IPS-18c (cell line): ENCODE results near the gene F7.
A peak's percentile ranks its signal among the peaks of the same experiment; 100 is the strongest.
"Not testable (repeated sequence)": the region's sequence is repeated elsewhere in the genome, so short reads cannot be mapped to it uniquely, and the experiment has no call there.

Experiments
- H3K4me3 ChIP-seq: 2 replicates; pipeline ENCODE4 v1.7.0; 2013; ENCODE audit warnings: low read depth, mild to moderate bottlenecking, low read length, moderate library complexity; ENCODE audit not compliant: insufficient read depth
- H3K9me3 ChIP-seq: one replicate; pipeline ENCODE4 v1.6.1; 2013; ENCODE audit warnings: mild to moderate bottlenecking, low read length, moderate library complexity; ENCODE audit not compliant: control insufficient read depth, insufficient read depth

The F7 gene

DNA sequence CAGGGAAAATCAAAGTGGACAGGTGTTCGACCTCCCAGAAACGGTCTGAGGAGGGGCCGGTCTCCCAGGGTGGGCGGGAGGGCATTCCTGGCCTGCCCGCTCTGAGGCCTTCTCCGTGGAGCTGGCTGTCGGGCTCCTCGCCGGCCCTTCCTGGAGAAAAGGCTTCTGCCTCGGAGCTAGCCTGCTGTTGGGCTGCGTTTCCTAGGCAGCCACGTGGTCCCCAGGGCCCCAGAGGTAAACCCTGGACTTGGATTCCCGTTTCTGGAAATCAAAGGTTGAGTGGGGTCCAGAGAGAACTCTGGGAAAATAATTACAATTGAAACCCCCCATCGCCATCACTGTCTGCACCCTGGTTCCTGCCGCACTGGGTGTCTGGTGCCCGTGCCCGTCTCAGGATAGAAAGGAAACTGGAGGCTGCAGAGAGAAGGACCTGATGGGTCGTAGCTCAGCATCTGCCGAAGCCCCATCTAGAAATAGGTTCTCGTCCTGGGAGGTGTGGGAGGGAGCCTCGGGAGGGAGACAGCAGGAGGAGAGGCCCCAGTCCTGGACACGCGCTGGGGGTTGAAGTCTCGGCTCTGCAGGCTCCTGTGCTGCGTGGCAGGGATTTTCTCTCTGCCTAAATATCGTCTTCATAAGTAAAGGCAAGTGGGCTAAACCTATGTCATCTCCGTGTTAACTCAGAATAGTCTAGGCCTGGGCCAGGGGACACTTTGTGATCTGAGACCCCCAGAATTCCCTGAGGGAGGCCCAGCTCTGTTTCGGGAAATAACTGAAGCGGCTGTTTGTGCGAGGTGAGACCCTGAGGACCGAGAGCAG is 45.2 kb downstream of the F7 start:
- peaks cover 2% of the 10 kb centered on the region for H3K9me3 ChIP-seq
- H3K4me3 ChIP-seq, result no peak overlapping the region

DNA sequence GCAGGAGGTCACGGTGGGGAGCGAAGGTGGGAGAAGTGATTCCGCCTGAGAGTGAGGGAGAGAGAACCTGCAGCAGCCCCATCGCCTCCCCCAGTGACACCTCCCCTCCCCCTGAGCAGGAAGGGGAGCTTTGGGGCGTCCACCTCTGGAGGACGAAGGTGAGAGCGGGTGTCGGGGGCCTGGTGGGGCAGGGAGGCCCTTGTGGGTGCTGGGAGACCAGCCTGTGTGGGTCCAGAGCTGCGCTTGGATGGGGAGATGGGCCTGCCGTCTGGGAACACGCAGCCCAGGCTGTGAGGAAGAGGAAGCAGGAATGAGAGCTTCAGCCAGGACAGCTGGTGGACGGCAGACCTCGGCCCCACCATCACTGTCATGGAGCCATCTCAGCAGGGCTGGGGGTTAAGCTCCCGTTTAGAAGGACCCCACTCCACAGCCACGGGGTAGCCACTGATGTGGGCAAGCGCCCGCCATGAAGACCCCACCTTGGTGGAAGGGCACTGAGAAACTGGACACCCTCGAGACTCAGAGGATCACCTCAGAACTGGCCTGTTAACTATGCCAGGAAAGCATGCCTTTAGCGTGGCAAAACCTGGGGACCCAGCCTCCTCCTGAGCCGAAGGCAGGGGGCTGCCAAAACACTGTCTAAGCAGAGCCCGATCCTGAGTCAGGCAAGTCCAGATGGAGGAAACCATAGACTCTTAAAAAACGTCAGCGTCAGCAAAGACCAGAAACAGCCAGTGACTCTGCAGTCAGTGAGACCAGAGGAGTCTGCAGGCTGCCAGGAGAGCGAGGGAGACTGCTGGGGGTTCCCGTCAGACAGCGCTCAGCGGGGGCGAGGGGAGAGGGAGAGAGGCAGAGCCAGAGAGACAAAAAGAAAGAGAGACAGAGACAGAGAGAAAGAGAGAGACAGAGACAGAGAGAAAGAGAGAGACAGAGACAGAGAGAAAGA is 46.4 kb downstream of the F7 start:
- Histone ChIP-seq H3K4me3 (peak overlapping the region; percentile 20; the same call in 1 of the 2 replicates), H3K9me3 (peaks cover 2% of the 10 kb centered on the region)

GRCh38 chr13:113152691-113152983 is 47.0 kb downstream of the F7 start:
- Histone ChIP-seq H3K4me3 (peak overlapping the region; percentile 47; the same call in 1 of the 2 replicates), H3K9me3 (peaks cover 2% of the 10 kb centered on the region)

- H3K4me3 ChIP-seq, result peak overlapping the region; percentile 47
- peaks cover 2% of the 10 kb centered on the region for H3K9me3 ChIP-seq
These were observed 47.6 kb downstream of the F7 start for GRCh38 chr13:113152984-113153809.

- peaks cover 2% of the 10 kb centered on the region for H3K9me3 ChIP-seq
- peak overlapping the region; percentile 47 for H3K4me3 ChIP-seq
These were observed 48.5 kb downstream of the F7 start for GRCh38 chr13:113153810-113154748.

GRCh38 chr13:113155201-113155600 is 49.6 kb downstream of the F7 start:
- H3K9me3 ChIP-seq, result peaks cover 2% of the 10 kb centered on the region

DNA sequence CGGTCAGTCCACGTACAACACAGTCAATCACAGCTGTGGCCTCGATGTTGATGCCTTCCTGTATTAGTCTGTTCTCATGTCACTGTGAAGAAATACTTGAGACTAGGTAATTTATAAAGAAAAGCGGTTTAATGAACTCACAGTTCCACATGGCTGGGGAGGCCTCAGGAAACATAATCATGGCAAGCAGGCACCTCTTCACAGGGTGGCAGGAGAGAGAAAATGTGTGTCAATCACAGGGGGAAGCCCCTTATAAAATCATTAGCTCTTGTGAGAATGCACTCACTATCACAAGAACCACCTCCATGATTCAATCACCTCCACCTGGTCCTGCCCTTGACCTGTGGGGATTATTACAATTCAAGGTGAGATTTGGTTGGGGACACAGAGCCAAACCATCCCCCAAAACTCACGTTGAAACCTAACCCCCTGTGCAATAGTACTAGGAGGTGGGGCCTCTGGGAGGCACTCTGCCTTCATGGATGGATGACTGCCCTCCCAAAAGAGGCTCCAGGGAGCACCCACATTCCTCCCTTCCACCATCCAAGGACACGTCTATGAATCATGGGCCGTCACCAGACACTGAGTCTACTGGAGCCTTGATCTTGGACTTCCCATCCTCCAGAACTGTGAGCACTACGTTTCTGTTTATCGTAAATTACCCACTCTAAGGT is 50.5 kb downstream of the F7 start:
- no peak overlapping the region for H3K4me3 ChIP-seq
- H3K9me3 ChIP-seq, result peaks cover 2% of the 10 kb centered on the region

More at GRCh38 chr13:113155201-113155600, 49.6 kb downstream of the F7 start:
- no peak overlapping the region for H3K4me3 ChIP-seq

GRCh38 chr13:113157206-113157928 is 51.8 kb downstream of the F7 start:
- Histone ChIP-seq H3K4me3 (no peak overlapping the region), H3K9me3 (no peaks in the 10 kb centered on the region)

- Histone ChIP-seq H3K4me3 (no peak within 1 kb of the TSS), H3K9me3 (no peaks in the 10 kb centered on the region)
These were observed 52.5 kb downstream of the F7 start, which contains the start of gene PROZ for GRCh38 chr13:113157929-113158747. Gene PROZ (plus strand): TSS chr13:113158648. CDS start chr13:113158661, 13 bp downstream.

DNA sequence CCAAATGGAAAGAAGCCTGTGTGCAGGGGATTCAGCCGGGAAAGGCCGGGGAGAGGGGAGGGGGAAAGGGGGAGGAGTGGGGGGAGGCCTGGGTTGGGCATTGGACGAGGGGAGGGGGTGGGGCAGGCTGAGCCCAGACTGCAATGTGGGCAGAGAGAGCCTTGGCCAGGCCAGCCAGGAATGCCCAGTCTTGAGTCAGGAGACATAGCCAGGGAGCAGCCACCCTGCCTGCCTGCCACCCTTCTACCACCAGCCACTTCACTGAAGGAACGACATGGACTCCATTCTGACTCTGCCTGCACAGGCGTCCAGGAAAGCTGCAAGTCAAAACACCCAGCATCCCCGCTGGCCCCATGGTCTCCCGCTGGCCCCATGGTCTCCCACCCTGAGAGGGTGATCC is 53.4 kb downstream of the F7 start:
- no peak overlapping the region for H3K4me3 ChIP-seq
- H3K9me3 ChIP-seq, result no peaks in the 10 kb centered on the region

DNA sequence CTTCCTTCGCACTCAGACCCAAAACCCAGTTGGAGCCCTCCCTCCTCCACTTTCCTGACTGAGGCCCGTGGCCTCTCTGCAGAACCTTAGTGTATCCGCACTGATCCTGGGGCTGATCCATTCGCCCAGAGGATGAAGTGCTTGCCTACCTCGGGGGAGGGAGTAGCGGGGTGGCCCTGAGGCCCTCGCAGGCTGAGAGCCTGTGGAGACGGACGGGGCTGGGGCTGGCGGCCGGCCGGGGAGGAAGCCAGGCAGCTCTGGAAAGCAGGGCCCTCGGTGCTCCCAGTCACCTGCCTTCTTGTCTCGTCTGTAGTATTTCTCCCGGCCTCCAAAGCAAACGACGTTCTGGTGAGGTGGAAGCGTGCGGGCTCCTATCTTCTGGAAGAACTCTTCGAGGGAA is 54.1 kb downstream of the F7 start:
- H3K4me3 ChIP-seq, result no peak overlapping the region

GRCh38 chr13:113160983-113161382 is 55.4 kb downstream of the F7 start:
- Histone ChIP-seq H3K9me3 (no peaks in the 10 kb centered on the region), H3K4me3 (no peak overlapping the region)

More for the DNA sequence above, 54.1 kb downstream of the F7 start:
- H3K9me3 ChIP-seq, result no peaks in the 10 kb centered on the region

- Histone ChIP-seq H3K9me3 (no peaks in the 10 kb centered on the region), H3K4me3 (no peak overlapping the region)
These were observed 55.8 kb downstream of the F7 start for GRCh38 chr13:113161433-113161832.

- H3K9me3 ChIP-seq, H3K4me3 ChIP-seq: not testable (repeated sequence)
These were observed 56.4 kb downstream of the F7 start for GRCh38 chr13:113161975-113162374.
